NCI-H2081 (cell line): ENCODE measurements around the gene OPN3.
"Not testable (repeated sequence)": the region's sequence is repeated elsewhere in the genome, so short reads cannot be mapped to it uniquely, and the experiment has no call there.

ENCODE experiments used
- DNase-seq, 2 experiments: peaks; one replicate each; lab custom pipeline; 2025; lab: John Stamatoyannopoulos, UW

OPN3 gene, protein sequence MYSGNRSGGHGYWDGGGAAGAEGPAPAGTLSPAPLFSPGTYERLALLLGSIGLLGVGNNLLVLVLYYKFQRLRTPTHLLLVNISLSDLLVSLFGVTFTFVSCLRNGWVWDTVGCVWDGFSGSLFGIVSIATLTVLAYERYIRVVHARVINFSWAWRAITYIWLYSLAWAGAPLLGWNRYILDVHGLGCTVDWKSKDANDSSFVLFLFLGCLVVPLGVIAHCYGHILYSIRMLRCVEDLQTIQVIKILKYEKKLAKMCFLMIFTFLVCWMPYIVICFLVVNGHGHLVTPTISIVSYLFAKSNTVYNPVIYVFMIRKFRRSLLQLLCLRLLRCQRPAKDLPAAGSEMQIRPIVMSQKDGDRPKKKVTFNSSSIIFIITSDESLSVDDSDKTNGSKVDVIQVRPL

DNA sequence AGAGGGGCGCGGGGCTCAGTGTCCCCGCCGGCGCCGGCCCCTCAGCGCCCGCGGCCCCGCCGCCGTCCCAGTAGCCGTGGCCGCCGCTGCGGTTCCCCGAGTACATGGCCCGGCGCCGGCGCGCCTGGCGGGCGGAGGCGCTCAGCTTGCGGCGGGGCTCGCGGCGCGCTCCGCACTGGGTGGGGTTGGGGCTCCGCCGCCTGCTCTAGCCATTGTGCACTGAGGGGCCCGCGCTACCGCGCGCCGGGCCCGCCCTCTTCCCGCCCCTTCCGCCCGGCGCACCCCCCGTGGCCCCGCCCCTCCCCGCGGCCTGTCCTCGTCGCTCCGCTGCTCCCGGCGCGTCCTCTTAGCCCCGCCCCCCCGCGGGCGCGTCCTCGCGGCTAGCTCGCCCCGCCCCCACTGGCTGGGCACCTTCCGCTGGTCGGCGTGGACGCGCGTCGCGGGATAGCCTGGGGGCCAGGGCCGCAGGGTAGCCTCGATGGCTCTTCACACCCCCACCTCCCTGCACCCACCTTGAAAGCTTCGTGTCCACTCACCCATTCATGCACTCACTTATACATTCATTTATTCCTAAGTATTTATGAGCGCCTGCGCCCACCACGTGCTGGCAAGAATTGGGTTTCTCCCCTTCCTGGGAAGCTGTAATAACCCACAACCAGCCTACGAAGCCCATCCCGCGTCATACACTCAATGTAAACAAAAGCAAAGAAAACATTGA lies at the start of gene OPN3, which contains the start of gene CHML:
Gene OPN3, minus strand, starts transcription at position 221 of the 718 bp plus-strand sequence. Its CDS starts 115 bp downstream, at position 106.
Gene CHML, minus strand, starts transcription at position 221 of the 718 bp plus-strand sequence. CDS start 4,603 bp downstream, outside the sequence.
- peak; percentile 93 to 96 for DNase-seq

DNA sequence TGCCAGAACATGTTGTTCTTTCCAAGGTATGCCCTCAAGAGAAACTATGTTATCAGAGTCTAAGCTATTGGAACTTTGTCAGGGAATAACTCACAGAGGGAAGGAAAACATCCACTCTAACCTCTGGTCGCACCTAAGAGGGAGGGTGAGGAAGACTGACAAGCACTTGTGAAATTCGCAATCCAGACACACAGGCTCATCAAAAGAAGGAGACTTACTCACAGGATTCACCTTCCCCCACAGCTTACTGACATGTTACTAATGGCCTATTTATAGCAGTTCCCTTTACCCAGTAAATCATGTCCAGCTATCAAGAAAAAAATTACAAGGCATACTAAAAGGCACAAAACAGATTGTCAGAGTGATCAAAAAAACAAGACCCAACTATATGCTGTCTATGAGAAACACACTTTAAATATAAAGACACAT lies 48.8 kb upstream of the OPN3 start:
- no peak for DNase-seq

DNA sequence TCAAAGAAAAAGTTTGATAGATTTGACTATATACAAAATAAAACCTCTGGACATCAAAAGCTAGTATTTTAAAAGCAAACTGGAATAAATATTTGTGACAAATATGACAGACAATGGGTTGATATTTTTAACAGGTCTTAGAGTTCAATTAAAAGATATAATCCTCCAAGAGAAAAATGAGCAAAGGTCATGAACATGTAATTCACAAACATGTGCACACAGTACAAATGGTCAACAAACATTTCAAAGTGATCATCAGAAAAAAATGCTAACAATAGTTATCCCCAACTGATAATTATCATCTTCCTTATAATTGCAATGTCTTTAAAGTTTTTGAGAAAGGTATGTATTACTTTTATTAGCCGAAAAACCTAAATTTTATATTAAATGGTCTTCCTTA lies 43.9 kb upstream of the OPN3 start:
- no peak for DNase-seq

GRCh38 chr1:241682921-241683320 lies 42.8 kb upstream of the OPN3 start:
- DNase-seq, result no peak

GRCh38 chr1:241681861-241682448 lies 41.8 kb upstream of the OPN3 start:
- DNase-seq, result not testable (repeated sequence)

DNA sequence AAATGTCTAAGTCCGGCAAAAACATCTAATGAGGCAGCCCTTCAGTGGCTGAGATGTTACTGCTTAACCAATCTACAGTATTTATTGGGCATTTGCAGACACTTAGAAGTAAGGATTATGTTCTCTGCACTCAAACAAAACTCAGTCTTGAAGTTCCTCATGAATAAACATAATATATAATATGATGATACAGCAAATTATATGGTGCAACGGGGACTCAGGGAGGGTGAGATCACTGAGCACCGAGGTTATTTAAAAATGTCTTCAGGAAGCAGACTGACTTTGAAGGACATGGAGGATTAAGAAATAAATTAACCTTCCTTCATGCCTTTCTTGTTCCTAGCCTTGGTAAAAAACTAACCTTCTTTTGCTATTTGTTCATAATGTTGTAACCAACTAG lies 39.8 kb upstream of the OPN3 start:
- no peak for DNase-seq

- no peak for DNase-seq
Measured at GRCh38 chr1:241679404-241679803, 39.2 kb upstream of the OPN3 start.

GRCh38 chr1:241678536-241678935 lies 38.4 kb upstream of the OPN3 start:
- DNase-seq, result no peak

GRCh38 chr1:241677201-241677600 lies 37.0 kb upstream of the OPN3 start:
- no peak for DNase-seq

GRCh38 chr1:241675983-241676382 lies 35.8 kb upstream of the OPN3 start:
- no peak for DNase-seq

DNA sequence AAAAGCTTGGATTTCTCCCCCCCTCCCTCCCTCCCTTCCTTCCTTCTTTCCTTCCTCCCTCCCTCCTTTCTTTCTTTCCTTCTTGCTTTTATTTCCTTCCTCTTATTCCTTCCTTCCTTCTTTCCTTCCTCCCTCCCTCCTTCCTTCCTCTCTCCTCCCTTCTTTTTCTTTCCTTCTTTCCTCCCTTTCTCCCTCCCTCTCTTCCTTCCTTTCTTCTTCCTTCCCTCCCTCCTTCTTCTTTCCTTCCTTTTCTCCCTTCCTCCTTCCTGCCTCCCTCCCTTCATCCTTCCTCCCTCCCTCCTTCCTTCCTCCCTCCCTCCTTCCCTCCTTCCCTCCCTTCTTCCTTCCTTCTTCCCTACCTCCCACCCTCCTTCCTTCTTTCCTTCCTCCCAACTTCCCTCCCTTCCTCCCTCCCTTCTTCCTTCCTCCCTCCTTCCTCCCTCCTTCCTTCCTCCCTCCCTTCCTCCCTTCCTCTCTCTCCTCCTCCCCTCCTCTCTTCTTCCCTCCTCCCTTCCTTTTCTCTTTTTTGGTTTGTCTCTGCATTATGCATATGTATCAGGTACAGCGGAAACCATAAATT lies 34.7 kb upstream of the OPN3 start:
- DNase-seq, result no peak

DNA sequence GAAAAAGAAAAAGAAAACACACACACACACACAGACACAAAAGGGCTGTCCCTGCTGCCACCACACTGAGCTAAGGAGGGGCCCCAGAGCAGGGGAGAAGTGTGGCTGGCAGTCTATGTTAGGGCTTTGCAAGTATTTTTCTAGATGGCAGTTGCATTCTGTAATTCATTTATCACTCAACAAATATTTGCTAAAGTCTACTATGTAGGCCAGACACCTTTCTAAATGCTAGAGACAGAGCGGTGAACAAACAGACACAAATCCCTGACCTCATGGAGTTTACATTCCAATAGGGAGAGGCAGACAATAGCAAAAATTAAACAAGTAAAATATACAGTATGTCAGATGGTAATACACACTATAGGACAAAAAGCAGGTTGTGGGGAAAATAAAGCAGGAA lies 32.1 kb upstream of the OPN3 start:
- no peak for DNase-seq

DNA sequence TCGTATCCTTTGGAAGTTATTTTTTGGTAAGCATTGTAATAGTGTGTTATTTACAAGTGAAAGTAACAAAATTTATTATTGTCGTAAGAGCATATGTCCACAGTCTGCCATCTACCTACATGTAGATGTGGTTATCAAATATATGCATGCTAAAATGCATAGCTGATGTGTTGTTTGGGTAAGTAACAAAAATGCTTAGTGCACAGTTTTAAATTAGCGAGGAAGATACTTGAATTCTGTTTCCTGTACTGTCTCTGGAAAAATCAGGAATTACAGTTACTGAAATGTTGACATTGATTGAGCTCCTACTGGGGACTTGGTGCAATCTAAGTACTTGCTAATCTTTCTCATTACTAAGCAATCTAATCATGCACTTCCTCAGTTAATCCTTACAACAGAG lies 26.2 kb upstream of the OPN3 start:
- DNase-seq, result no peak

DNA sequence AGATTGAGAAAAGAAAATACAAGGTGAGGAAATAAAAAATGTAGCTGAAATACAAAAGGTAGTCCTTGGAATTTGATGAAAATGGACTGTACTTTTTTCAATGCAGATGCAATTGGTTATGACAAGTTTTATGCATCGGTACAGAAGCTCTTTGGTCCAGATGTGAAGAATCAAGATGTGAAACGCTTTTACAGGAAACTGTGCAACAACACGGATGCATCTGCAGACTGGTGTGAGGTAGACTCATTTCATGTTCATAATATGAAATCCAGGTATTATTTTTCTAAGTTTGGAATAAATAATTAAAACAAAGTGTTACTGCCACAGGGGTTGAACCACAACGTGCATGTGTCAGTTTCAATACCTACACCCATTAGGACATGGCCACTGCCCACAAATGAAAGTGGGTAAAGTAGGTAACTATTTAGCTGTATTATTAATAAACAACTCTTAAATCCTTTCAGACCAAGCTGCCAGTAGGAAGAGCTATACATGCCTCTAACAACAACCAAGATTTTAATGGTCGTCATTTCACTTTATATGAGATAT lies 20.3 kb upstream of the OPN3 start:
- no peak for DNase-seq

GRCh38 chr1:241659016-241659415 lies 18.8 kb upstream of the OPN3 start:
- not testable (repeated sequence) for DNase-seq

DNA sequence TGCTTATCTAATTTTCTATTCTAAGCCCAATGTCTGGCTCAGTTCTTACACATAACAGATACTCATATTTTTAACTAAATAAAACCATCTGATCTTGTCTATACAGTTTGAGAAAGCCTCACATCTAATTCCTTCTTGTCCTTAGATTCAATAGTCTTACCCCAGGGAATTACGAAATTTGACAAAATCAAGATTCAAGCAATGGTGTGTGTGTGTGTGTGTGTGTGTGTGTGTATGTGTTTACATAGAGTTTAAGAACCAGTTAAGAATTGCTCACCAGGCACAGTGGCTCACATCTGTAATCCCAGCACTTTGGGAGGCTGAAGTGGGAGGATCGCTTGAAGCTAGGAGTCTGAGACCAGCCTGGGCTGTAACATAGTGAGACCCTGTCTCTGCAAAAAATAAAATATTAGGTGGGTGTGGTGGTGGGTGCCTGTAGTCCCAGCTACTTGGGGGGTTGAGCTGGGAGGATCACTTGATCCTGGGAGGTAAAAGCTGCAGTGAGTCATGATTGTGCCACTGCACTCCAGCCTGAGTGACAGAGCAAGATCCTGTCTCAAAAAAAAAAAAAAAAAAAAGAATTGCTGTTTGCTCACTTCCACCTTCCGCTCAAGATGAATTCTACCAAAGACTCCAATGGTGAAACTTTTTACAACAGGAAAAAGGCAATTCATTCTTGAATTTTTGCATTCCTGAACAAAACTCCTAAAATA lies 18.1 kb upstream of the OPN3 start:
- DNase-seq, result no peak

DNA sequence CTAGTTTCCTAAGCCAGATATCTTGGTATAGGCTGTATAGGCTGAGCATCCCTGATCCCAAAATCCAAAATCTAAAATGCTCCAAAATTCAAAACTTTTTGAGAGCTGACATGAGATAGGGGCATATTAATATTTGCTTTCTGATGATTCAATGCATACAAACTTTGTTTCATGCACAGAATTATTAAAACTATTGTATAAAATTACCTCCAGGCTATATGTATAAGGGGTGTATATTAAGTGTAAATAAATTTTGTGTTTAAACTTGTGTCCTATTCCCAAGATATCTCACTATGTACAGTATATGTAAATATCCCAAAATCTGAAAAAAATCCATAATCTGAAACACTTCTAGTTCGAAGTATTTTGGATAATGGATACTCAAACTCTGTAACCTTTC lies 14.5 kb upstream of the OPN3 start:
- no peak for DNase-seq

GRCh38 chr1:241654019-241654418 lies 13.8 kb upstream of the OPN3 start:
- DNase-seq, result no peak

GRCh38 chr1:241652012-241652411 lies 11.8 kb upstream of the OPN3 start, which contains the start of gene WDR64:
WDR64 (plus strand) TSS chr1:241652281; CDS start chr1:241652485, 204 bp downstream.
- no peak for DNase-seq

DNA sequence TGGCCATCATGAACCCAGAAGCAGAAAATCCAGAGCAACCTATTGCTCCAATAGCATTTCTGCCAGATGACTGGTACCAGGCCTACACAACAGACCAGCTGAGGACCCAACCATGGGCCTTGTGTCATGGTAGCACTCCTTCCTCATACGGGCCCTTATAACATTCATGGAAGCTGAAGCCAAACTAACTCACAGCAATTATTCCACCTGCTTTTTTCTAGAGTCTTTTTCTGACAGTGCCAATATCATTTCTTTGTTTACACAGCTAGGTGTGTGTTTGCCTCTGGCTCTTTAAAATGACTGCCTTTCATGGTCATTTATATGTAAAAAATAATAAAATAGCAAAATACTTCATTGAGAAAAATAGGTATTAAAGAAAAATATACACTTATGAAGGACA lies 8.0 kb upstream of the OPN3 start:
- DNase-seq, result peak in 1 of 2 experiments; percentile 21

DNA sequence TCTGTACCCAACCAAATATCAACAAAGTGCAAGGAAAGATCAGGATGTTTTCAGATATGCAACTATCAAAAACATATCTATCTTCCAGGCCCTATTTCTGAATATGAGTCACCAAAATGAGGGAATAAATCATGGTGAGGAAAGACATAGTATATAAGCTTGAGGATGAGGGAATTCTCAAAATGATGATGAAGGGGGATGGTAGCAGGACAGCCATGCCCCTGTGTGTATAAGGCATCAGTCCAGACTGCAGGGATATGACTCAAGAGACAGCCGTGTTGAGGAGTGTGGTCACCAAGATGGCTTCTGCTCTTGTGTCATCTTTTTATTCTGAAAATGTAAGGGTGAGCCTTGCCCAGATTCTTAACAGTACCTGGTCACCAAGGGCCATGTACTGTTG lies 7.5 kb upstream of the OPN3 start:
- DNase-seq, result no peak
